ENCODE results near the gene GPR22.

GRCh38 chr7:107442678-107443077 is 27.2 kb upstream of the GPR22 start:
- TF ChIP-seq CTCF (IDR thresholded peaks at IDR 0.05) (no peak), ZFX (IDR thresholded peaks at IDR 0.05; ENCODE audit: borderline replicate concordance) (no peak)

Data from 22Rv1 (cell line).